Amniotic stem cell (primary cell): Measurements from ENCODE around the gene DNAJB6.
"Not testable (repeated sequence)": the region's sequence is repeated elsewhere in the genome, so short reads cannot be mapped to it uniquely, and the experiment has no call there.

Experiments used
- DNase-seq: peaks from one replicate; lab custom pipeline; 2025; lab: John Stamatoyannopoulos, UW

DNAJB6 gene

DNA sequence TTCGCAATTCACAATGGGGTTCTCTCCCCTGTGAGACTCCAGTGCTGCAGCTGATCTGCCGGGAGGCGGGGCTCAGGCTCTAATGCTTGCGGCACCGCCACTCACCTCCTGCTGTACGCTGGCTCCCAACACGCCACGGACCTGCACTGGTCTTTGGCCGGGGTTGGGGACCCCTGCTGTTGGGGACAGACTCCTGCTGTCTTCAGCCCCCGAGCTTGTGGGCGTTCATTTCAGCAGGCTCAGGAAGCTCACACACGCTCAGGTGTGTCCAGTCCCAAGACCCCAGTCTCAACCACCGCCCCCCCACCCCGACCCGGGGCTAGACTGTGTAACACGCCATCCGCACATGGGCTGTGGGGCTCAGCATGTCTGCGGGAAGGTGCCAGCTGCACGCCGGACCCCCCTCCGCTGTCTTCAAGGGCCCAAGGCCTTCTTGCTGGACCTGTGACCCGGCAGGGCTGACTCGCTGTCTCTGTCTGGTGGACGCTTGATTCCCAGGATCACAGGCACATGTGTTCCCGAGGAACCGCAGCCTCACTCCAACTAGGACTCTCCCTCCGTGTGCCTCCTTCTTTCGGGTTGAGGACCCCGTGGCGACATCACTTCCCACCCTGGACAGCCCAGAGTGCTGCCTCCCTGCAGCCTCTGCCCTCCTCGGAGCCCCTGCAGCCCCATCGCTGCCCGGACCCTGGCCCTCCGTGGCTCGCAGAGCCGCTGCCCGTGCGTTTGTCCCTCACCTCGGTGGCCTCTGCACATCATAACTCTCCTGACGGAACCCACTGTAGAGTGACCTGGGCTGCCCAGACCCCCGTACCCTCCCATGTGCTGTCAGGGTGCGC, 106.4 kb downstream of the DNAJB6 start:
- DNase-seq = no peak

DNA sequence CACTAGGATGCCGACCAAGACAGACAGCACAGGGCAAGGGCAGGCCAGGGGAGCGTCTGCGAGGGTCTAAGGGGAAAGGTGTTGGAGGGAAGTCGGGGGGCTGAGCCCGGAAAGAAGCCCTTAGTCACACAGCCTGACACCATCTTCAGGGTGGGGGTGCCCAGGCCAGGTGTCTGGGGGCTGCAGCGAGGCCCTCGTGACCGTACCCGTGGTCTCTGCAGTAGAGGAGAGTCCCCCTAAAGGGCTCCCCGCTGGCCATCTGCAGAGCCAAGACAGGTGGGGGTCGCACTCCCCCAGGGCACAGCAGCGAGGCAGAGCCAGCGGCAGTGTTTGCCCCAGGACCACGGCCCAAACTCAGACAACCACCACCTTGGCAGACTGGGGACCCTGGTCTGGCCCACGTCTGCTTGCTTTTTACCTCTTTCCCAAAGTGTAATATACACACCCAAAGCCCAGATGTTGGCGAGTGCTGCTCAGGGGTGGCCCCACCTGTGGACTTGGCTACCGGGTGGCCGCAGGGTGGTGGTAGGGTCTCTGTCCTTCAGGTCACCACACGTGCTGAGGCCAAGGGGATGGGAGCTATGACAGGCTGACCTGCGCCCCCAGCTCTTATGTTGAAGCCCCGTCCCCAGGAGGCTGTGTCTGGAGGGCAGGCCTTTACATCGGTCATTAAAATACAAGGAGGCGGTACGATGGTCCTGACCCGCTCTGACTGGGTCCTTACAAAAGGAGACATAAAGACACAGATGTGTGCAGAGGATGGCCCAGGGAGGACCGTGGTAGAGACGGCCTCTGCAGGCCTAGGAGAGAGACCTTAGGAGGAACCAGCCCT, 107.4 kb downstream of the DNAJB6 start:
- DNase-seq = no peak

DNA sequence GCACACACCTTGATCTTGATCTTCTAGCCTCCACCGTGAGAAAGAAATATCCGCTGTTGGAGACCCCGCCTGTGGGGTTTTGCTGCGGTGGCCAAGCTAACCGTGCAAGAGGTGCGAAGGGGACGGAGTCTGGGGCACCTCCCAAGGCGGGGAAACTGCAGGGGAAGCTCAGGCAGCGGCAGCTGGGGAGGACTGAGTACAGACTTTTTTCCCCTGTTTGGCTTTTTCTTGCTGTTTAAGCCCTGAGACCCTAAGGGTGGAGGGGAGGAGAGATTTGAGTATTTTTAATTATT, 108.0 kb downstream of the DNAJB6 start:
- no peak for DNase-seq

DNA sequence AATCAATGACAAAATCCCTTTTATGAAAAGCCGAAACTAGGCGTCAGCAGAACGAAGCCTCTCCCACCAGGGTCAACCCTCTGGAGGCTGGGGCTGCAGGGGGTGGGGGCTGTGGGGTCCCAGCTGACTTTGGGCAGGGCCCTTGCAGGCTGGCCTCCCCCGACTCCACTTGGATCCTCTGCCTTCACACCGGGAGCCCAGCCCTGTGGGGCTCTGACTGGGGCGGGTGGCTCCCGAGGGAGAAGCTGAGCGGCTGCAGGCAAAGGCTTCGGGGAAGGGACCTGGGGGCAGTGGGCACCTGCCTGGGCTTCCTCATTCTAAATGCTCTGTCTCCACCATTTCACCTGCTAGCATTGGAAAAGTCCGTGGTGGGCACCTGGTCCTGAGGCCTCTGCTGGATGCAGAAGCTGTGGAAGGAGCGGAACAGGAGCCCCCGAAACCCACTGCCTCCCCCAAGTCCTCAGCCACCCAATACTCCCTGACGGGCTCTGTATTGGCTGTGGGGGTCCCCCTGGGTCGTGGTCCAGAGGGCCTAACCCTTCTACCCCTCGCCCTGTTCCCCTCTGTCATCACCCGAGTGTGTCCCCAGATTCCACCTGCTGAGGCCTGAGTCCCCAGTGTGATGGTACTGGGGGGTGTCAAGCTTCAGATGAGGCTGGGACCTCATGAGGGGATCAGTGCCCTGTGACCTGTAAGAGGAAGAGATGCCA, 108.6 kb downstream of the DNAJB6 start:
- DNase-seq = no peak

DNA sequence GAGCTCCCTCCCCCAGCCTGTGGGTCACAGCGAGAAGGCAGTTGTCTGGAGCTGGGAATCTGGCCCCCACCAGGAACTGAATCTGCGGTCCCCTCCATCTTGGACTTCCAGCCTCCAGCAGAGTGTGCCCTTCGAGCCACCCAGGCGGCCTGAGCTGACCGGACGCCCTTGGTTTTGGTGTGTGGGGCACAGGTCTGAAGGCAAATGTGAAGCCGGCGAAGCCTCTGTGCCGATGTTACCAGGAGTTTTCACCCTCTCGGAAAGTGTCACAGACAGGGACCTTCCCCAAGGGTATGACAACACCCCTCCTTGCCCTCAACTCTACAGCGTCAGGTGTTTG, 109.1 kb downstream of the DNAJB6 start:
- no peak for DNase-seq

DNA sequence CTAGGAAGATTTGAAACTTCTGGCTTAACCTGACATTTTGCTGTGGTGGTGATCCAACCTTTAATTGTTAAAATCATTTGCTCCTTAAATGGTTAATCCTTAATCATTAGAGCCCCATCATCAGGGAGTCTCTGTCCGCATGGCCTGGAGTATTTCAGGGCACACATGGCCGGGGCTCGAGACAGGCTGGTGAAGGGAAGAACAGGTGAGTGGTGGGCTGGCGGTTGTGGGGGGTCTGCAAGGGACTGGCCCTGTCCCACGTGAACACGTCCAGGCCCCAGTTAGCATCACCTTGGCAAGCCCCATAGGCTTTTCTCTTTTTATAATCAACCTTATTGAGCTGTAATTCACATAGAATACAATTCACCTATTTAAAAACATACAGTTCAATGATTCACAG, 109.5 kb downstream of the DNAJB6 start:
- no peak for DNase-seq

DNA sequence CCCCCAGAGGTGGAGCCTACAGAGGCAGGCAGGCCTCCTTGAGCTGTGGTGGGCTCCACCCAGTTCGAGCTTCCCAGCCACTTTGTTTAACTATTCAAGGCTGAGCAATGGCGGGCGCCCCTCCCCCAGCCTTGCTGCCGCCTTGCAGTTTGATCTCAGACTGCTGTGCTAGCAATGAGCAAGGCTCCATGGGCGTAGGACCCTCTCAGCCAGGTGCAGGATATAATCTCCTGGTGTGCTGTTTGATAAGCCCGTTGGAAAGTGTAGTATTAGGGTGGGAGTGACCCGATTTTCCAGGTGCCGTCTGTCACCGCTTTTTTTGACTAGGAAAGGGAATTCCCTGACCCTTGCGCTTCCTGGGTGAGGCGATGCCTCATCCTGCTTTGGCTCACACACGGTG, 117.2 kb downstream of the DNAJB6 start:
- DNase-seq = not testable (repeated sequence)

DNA sequence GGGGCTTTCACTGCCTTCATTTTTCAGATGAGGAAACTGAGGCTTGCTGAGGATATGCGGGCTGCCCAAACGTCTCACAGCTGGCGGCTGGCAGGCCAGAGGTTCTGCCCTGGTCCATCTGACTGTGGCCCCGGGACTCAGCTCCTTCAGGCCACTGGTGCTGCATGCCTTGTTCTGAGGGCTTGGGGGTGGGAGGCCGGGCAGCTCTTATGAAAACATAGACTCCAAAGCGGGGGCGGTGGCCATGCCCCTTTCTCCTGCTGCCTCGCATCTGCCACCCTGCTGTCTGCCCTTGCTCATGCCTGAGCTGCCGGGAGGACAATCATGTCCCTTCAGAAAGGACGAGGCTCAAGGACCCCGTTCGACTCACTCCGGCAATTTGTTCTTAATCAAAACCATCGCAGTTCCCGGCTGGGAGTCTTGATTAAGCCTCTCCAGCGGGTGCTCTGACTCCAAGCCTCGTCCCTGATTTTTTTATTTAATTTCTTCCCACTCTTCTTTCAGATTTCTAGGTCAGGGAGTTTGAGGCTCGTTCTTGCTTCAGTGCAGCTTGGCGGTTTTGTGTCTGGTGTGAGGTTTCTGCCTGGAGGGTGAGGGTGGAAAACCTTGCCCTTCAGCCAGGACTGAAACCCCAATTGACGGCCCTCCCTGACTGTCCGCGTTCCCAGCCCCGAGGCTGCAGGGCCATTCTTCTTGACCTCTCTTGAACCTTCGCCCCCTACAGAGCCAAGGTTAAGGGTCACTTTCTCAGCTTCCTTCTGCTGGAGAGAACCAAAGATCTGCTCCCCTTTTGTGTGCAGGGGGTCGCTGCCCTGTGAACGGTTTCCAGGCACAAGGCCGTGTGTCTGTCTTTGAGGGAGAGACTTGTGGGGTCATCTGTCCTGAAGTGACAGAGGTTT, 120.8 kb downstream of the DNAJB6 start:
- no peak for DNase-seq

DNA sequence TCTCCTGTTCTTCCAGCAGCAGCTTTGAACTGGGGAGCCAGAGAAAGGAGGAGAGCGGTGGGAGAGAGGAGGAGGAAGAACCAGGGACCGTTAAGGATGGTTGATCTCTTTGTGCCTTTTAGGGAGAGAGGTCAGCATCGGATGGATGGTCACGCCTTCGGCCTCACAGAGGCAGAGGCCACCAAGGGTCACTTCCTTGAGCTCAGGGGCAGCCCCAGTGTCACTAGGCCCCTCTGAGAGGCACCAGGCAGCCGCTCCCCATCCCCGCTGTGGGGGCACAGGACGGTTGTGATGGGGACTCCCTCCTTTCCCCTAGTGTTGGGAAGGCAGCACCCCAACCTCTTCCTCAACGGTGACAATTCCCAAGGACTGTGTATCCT, 121.4 kb downstream of the DNAJB6 start:
- no peak for DNase-seq

DNA sequence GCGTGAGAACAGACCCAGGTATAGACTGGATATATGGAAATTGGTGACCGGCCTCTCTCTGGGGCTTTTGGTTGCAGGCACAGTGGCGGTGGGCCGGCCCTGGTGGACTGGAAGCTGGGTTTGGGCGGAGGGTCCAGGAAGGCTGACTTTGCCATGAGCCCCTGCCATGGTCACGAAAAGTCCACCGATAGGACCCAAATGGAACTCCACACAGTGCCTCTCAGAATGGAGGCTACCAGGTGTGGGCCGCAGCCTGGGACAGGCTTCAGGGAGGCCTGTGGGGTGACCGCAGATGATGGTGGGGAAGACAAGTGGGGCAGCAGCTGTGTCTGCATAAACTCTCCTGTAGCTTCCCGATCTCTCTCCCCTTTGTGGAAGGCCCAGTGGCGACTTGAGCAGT, 123.2 kb downstream of the DNAJB6 start:
- DNase-seq = no peak

DNA sequence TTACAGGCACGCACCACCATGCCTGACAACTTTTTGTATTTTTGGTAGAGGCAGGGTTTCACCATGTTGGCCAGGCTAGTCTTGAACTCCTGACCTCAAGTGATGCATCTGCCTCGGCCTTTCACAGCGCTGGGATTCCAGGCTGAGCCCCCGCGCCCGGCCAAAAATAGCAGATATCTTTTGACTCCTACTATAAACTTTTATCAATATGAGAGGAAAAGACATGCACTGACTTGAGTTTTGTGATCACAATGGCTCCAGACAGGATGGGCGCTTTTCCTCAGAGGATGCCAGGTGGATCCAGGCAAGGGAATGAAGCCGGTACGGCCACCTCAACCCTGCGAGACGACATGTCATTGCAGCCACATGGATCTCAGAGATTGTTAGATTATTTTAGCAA, 123.9 kb downstream of the DNAJB6 start:
- DNase-seq = no peak

DNA sequence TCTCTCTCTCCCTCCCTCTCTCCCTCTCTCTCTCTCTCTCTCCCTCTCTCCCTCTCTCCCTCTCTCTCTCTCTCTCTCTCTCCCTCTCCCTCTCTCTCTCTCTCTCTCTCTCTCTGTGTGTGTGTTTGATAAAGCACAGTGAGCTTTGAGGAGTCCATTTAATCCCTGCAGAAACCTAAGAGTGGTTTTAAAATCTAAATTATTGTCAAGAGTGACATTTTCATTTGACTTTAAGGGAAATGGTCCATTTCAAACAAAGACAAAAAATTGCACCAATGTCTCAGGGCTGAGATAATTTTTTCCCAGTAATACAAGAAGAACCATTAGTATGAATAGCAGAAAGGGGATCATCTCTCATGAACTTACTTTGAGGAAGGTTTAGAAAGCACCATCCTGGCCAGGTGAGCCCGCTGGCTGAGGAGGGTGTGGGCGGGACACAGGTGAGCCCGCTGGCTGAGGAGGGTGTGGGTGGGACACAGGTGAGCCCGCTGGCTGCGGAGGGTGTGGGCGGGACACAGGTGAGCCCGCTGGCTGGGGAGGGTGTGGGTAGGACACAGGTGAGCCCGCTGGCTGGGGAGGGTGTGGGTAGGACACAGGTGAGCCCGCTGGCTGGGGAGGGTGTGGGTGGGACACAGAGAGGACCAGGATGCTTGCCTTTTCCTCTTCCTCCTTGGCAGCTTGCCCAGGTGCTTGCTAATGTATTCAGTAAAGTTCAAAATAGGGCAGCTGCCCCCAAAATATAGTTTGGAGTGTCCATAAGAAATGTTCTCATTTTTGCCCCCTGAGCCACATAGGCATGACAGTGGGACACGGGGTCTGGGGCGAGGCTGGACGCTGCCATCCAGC, 125.0 kb downstream of the DNAJB6 start:
- no peak for DNase-seq

DNA sequence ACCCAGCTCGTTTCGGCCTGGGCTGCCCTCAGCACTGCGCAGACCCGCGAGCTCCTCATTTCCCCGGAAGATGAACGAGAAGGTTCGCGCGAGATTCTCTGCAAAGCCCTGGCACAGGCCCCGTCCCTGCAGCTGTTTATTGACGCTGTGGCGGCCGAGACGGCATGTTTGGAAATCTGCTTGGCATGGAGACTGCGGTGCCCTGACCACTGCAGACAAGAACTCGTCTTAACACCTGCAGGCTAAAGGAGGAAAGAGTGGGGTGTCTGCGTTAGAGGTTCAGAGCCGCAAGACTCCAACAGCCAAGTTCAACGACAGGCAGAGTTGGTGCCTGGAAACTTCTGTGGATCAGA, 125.6 kb downstream of the DNAJB6 start:
- DNase-seq = no peak

DNA sequence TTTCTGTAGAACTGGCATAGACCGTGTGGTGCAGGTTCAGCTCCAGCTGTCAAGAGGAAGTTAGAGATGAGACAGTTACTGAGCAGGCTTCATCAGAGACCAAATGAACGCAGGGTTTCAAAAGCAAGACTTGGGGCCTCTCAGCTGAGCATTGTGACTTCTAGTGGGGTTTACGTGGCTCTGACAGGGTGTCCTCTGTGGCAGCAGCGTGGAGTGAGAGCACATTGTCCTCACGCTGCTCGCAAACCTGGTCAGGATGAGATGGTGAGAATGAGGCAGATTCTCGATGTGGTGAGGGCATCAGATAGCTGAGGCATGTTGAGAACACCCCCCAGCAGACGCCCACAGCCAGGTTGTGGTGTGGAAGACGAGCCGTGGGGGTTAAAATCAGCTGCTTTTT, 126.0 kb downstream of the DNAJB6 start:
- no peak for DNase-seq

DNA sequence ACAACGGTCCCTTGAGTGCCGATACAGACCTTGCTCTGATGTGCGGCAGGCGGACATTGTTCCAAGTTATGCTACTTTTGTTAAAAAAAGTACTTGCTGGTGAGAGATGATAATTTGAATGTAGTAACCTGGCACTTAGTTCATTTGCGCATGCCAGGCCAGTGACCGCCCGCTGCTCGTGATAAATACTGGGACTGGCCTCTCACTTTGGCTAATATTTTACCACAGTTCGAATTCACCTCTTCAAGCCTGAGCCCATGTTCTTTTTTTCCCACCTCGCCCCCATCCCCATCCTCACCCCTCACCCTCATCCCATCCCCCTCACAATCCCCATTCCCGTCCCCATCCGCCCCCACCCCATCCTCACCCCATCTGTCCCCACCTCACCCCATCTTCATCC, 126.4 kb downstream of the DNAJB6 start:
- no peak for DNase-seq

DNA sequence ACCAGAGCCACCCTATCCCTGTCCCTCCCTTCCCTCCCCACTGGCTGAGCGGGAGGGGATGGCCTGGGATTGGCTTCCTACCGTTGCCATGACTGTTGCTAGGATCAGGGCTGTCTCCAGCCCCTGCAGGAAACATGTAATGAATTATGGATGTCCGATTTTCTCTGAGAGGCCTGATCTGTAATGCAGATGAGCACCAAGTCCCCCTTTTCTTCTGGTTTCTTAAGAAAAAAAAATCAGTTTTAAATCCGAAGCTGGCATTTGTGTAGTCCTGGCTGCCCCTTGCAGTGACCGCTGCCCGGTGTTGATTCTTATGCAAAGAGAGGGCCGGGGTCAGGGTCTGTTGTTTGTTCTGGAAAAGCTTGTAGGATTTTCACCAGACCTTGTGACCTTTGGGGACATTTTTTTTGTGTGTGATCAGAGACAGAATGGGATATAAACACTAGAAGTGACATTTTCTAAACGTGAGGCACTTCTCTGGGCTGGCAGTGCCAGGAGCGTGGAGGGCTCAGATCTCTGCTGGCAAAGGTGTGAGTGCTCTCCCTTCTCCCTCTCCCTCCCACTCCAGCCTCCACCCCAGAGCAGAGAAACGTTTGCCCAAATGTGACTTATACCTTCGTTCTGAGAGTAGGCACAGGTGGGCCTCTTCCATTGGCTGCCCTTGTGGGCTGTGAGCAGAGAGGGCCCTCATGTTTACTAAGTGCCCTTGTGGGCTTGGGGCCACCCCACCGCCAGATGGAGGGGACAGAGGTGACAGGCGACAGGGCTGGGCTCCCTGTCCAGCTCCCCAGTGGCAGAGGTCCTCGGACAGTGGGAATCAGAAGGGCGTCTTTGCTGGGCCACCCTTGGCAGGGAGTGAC, 127.5 kb downstream of the DNAJB6 start:
- DNase-seq = no peak

DNA sequence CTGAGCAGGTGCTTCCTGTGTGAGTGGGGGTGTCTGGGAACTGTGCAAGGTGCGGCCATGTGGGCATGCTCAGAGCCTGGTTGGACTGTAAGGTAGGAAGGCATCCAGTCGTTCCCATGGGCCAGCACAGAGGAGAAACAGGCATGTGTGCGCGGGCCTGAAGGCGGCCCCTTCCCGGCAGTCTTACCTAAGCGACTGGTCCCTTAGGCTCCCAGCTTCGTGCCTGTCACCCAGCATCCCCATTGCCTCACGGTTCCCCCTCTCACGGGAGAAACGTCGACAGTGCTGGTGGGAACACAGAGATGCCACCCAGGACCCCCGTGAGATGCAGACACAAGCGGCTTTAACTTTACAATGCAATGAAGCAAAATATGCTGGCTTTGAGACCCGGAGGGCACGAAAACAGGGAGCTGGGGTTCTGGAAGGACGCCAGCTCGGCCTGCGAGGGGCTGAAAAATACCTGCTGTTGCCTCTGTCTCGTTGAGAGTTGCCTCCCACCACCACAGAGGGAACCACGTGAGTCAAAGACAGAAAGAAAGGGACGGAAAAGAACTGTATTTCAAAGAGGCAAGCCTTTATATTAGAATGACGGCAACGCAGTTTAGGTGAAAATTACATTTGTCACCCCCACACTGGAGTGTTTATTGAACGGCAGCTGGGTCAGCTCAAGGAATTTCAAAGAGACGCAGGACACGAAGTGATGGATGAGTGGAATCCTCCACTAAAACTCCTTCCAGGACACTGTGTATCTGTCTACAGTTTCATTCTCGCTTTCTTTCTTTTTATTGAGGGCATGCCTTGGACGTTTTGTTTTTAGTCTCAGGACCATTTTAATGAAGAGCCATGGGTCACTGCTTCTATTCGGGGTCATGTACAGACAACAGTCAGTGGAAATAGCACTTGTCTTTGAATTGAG, 128.4 kb downstream of the DNAJB6 start:
- DNase-seq = no peak

DNA sequence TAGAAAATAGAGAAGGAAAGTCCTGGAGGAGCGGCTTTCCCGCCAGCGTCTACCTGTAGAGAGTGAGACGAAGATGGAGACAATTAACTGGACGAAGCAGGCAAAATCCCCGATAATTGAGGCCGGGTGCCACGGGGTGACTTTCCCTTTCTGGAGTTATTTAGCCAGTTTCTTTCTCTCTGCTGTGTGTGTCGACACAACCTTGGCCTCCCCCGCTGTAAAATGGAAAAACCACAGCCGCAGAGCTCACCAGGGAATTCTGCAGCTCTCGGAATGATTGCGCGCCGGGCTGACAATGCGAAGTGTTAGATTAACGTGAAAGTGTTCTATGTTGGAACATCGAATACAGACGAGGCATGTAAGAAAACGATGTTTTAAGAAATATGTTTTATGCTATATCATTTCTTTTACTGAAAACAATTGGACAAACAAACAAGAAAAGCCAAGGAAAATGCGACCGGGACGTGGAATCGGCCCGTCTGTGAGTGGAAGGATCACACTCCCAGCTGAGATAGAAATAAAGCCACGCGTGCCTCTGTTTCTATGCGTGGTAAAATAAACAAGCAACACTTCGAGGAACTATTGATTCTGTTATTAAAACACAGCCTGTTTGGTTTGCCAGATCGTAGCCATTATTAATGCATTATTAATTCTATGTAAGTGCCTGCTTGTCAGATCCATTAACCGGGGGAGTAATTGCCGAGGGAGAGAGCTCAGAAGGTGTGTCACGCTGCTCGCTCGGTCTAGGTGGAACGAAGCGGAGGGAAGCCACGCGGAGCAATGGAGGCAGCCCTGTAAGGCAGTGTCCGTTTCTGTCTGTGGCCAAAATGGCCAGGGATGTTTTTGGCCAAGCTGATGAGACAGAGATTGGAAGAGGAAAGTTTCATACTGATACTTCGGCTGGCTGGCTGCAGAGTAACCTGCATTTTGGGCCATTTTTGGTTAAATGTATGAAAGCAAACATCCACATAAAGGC, 129.4 kb downstream of the DNAJB6 start:
- no peak for DNase-seq
